ENCODE measurements around the gene CPNE9. TPM values are rescaled to one million over a fixed set of nuclear protein-coding genes. Genes with fewer than 3 reads are reported as not detected.

Gene CPNE9
- polyA plus RNA-seq, 1 of the 3 experiments (the other 2 are of a cell fraction), result 0.03 TPM

- DNase-seq, result no peak
- ChIA-PET POLR2A (no interaction called here), CTCF (no interaction called here)
- no peak overlapping the region for H3K27ac ChIP-seq (ENCODE audit: low read depth in 2 of 2, low read length in 1 of 2)
- peaks cover 17 to 24% of the 10 kb centered on the region in 2 experiments for H3K4me1 ChIP-seq (ENCODE audit: control insufficient read depth in 1 of 2, insufficient read depth in 2 of 2, low read depth in 1 of 2, low read length in 1 of 2)
- H3K79me2 ChIP-seq (ENCODE audit: insufficient read depth), result peaks cover 31% of the 10 kb centered on the region
- H3K4me2 ChIP-seq, result no peak overlapping the region
- TF ChIP-seq ZBTB33 (IDR thresholded peaks at IDR 0.05; ENCODE audit: borderline replicate concordance, low read depth), result no peak
- no peaks in the 10 kb centered on the region for H3K27me3 ChIP-seq (ENCODE audit: insufficient read depth)
- H3K36me3 ChIP-seq (replicated peaks in 1 of 2; ENCODE audit: control insufficient read depth in 1 of 2, insufficient read depth in 2 of 2, low read length in 1 of 2), result peaks cover 48 to 60% of the 10 kb centered on the region in 2 experiments
- no peaks in the 10 kb centered on the region for H3K9me3 ChIP-seq
- 90% methylated on average over 2 of the region's 2 CpGs for WGBS (ENCODE audit: low lambda C conversion rate)
- no peak overlapping the region for H3K4me3 ChIP-seq (ENCODE audit: low read depth in 2 of 2, low read length in 1 of 2)
- H4K20me1 ChIP-seq (ENCODE audit: insufficient read depth), result no peaks in the 10 kb centered on the region
- H3K9ac ChIP-seq, result no peak overlapping the region
- H2AFZ ChIP-seq (ENCODE audit: low read depth), result no peak overlapping the region
- peaks cover 32% of the 10 kb centered on the region for H3F3A ChIP-seq (replicated peaks; ENCODE audit: insufficient read depth)
- H3K9me2 ChIP-seq, result no peaks in the 10 kb centered on the region
Observed at GRCh38 chr3:9748031-9748430, 44.4 kb downstream of the CPNE9 start.

GRCh38 chr3:9749296-9749644 is 45.6 kb downstream of the CPNE9 start:
- DNase-seq, result no peak
- H3K4me3 ChIP-seq (ENCODE audit: low read depth in 2 of 2, low read length in 1 of 2), result peak overlapping the region; percentile 79 to 99
- peak overlapping the region; percentile 93 to 98 for H3K27ac ChIP-seq (ENCODE audit: low read depth in 2 of 2, low read length in 1 of 2)
- H3K4me2 ChIP-seq, result peak overlapping the region; percentile 97
- H3K36me3 ChIP-seq (replicated peaks in 1 of 2; ENCODE audit: control insufficient read depth in 1 of 2, insufficient read depth in 2 of 2, low read length in 1 of 2), result peaks cover 41 to 50% of the 10 kb centered on the region in 2 experiments
- CTCF ChIA-PET, result interaction anchor here (0.8 to 1.3 kb wide), 5 partner anchors 16 to 396 kb away, joined by 3 to 5 read pairs (median 3); partner anchors contain the start of gene BRPF1
- H3K9me3 ChIP-seq, result no peaks in the 10 kb centered on the region
- H2AFZ ChIP-seq (ENCODE audit: low read depth), result peak overlapping the region; percentile 90
- peaks cover 31% of the 10 kb centered on the region for H3K79me2 ChIP-seq (ENCODE audit: insufficient read depth)
- H3K4me1 ChIP-seq (ENCODE audit: control insufficient read depth in 1 of 2, insufficient read depth in 2 of 2, low read depth in 1 of 2, low read length in 1 of 2), result peaks cover 17 to 24% of the 10 kb centered on the region in 2 experiments
- no peaks in the 10 kb centered on the region for H3K27me3 ChIP-seq (ENCODE audit: insufficient read depth)
- no peaks in the 10 kb centered on the region for H3K9me2 ChIP-seq
- H3K9ac ChIP-seq, result peak overlapping the region; percentile 74
- peaks cover 32% of the 10 kb centered on the region for H3F3A ChIP-seq (replicated peaks; ENCODE audit: insufficient read depth)
- TF ChIP-seq MAX (IDR thresholded peaks at IDR 0.05; ENCODE audit: low read depth), result no peak
- no peak for TF ChIP-seq TCF12 (IDR thresholded peaks at IDR 0.05)
- TF ChIP-seq GABPA (IDR thresholded peaks at IDR 0.05; ENCODE audit: low read depth), result no peak
- TF ChIP-seq NFIC (IDR thresholded peaks at IDR 0.05; ENCODE audit: borderline replicate concordance), result no peak
- TF ChIP-seq YY1 (IDR thresholded peaks at IDR 0.05; ENCODE audit: low read depth), result no peak
- TF ChIP-seq POLR2AphosphoS5 (IDR thresholded peaks at IDR 0.05; ENCODE audit: low read depth, low read length), result no peak
- no peak for TF ChIP-seq GATA2 (CRISPR knock-in tag; IDR thresholded peaks at IDR 0.05)
- no peak for TF ChIP-seq ZBTB33 (IDR thresholded peaks at IDR 0.05; ENCODE audit: borderline replicate concordance, low read depth)
- TF ChIP-seq TAF1 (IDR thresholded peaks at IDR 0.05; ENCODE audit: borderline replicate concordance, low read depth, low read length), result no peak
- 14% methylated on average over 19 of the region's 19 CpGs for WGBS (ENCODE audit: low lambda C conversion rate)
- no peaks in the 10 kb centered on the region for H4K20me1 ChIP-seq (ENCODE audit: insufficient read depth)
- POLR2A ChIA-PET, result interaction anchor here (0.6 to 3.3 kb wide), 14 partner anchors 11 to 386 kb away, joined by 3 to 22 read pairs (median 4); partner anchors contain the start of genes ARPC4, BRPF1, CAMK1 and MTMR14
